NCI-H2196 treated with DMSO at 0.1 percent for 48 hours (cell line): ENCODE data around the gene LRRC38.
"Not testable (repeated sequence)": the region's sequence is repeated elsewhere in the genome, so short reads cannot be mapped to it uniquely, and the experiment has no call there.

Experiments
- DNase-seq: peaks from one replicate; lab custom pipeline; 2025; ENCODE audit not compliant: unreplicated experiment; lab: John Stamatoyannopoulos, UW

Gene LRRC38

GRCh38 chr1:13469343-13469742, 44.5 kb downstream of the LRRC38 start:
- no peak for DNase-seq

GRCh38 chr1:13465515-13465914, 48.3 kb downstream of the LRRC38 start:
- DNase-seq = no peak

DNA sequence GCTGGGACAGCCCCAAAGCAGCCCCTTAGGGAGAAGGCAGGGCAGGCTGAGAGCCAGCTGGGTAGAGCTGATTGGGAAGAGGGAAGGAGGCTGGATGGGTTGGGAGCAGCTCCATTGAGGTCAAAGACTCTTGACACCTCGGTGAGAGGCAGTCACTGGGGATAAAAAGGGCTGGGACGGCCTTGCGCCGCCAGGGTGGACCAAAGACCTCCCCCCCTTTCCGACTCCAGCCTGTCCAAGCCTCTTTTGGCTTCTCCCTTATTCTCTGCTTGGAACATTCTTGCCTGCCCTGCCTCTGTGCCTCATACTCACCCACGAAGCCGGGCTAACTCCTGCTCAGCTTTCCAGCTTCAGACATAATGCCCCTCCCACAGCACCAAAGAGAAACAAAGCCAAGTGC, 51.1 kb downstream of the LRRC38 start:
- DNase-seq = no peak

GRCh38 chr1:13461977-13462376, 51.8 kb downstream of the LRRC38 start:
- no peak for DNase-seq

- DNase-seq = no peak
These were observed 56.8 kb downstream of the LRRC38 start for GRCh38 chr1:13456904-13457532.

DNA sequence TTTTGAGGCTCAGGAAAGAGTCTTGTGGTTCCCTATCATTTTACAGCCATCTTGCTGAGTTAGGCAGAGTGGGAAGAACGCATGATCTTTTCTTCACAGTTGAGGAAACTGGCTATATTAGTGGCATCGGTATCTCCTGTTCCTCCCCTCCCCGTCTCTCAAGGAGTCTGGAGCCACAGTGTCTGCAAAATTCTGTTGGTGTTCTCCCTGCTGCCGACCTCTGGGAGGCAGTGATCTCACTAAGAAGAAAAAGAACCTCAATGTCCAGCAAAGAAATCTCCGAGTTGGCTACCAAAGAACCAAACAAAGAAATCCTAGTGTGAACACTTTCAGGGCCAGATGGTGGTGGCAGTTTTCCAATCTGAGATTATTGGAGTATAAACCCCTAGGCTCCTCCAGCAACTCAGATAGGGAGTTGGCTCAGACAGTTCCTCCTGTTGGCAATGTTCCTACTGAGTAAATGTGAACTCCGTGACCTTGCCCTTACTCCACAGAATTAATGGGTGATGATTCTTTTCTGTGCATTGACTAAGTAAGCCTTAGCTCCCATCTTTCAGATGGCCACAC, 62.3 kb downstream of the LRRC38 start:
- DNase-seq = no peak

DNA sequence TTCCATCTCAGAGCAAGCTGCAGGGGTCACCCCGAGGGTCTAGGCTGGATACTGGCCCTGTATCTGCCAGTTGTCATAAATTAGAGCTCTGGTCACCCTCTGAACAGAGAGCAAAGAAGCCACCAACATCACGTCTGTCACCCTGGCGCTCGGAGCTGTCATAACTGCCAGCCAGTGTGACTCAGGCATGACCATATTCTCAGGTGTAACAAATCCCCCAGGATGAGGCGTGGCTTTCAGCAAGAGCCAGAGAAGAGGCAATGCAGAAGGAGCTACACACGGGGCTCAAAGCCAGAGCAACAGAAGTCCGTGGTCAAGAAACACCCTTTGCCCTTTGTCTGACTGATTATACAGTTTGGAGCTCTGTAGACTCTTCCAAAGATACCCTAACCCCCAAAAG, 63.6 kb downstream of the LRRC38 start:
- no peak for DNase-seq

GRCh38 chr1:13443335-13443979, 70.3 kb downstream of the LRRC38 start:
- no peak for DNase-seq

DNA sequence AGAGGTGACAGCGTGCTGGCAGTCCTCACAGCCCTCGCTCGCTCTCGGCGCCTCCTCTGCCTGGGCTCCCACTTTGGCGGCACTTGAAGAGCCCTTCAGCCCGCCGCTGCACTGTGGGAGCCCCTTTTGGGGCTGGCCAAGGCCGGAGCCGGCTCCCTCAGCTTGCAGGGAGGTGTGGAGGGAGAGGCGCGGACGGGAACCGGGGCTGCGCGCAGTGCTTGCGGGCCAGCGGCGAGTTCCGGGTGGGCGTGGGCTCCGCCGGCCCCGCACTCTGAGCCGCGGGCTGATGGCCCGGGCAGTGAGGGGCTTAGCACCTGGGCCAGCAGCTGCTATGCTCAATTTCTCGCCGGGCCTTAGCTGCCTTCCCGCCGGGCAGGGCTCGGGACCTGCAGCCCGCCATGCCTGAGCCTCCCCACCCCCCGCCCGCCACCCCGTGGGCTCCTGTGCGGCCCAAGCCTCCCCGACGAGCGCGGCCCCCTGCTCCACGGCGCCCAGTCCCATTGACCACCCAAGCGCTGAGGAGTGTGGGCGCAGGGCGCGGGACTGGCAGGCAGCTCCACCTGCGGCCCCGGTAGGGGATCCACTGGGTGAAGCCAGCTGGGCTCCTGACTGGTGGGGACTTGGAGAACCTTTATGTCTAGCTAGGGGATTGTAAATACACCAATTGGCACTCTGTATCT, 74.6 kb downstream of the LRRC38 start:
- not testable (repeated sequence) for DNase-seq

GRCh38 chr1:13435458-13435857, 78.3 kb downstream of the LRRC38 start:
- no peak for DNase-seq

GRCh38 chr1:13433694-13434358, 80.0 kb downstream of the LRRC38 start:
- DNase-seq = not testable (repeated sequence)

GRCh38 chr1:13432251-13432650, 81.6 kb downstream of the LRRC38 start:
- no peak for DNase-seq

- no peak for DNase-seq
These were observed 83.3 kb downstream of the LRRC38 start for GRCh38 chr1:13430495-13430894.
